Kidney capillary endothelial cell (primary cell): Measurements from ENCODE around the gene ITIH2.

Source experiments
- DNase-seq: peaks from one replicate; pipeline ENCODE4 v3.0.0-alpha.2; 2018; ENCODE audit warnings: low spot score

The ITIH2 gene

DNA sequence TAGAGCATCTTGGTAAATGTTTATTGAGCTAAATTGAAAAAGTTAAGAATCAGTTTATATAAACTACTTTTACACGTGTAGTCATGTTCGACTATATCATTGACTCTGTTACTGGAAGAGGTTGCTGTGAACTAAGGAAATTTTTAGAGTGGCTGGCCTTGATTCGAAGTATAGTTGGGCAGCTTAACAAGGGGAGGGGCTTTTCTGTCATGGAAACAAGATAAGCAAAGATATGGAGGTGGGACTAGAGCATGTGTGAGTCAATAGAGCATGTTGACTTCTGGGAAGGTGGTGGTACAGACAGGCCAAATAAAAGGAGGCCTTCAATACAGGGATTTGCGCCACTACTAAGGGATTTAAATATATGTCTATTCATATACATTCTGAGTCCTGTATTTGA is 92.5 kb downstream of the ITIH2 start:
- no peak for DNase-seq

- peak; percentile 74 for DNase-seq
These were observed 94.5 kb downstream of the ITIH2 start for GRCh38 chr10:7797582-7797981.
